ENCODE results near the gene SPACDR.

GRCh38 chr7:100413346-100413745, 50.7 kb downstream of the SPACDR start:
- TF ChIP-seq CTCF (IDR thresholded peaks at IDR 0.05; ENCODE audit: low read depth, low read length) (no peak), EZH2phosphoT487 (IDR thresholded peaks at IDR 0.05; ENCODE audit: low read depth) (no peak)

Measured in OCI-LY3 (cell line).